HG02588 (cell line): ENCODE results near the gene CHIA.

ENCODE experiments used
- ATAC-seq: cut with Tn5 transposase; IDR thresholded peaks from one replicate; pipeline ENCODE4 v1.9.1; 2021; ENCODE audit warnings: mild to moderate bottlenecking, moderate library complexity; ENCODE audit not compliant: unreplicated experiment

Gene CHIA

GRCh38 chr1:111290630-111291029, at the start of gene CHIA:
Gene CHIA (plus strand): TSS chr1:111290851. CDS start chr1:111310468, 19,617 bp downstream.
- ATAC-seq = no peak

DNA sequence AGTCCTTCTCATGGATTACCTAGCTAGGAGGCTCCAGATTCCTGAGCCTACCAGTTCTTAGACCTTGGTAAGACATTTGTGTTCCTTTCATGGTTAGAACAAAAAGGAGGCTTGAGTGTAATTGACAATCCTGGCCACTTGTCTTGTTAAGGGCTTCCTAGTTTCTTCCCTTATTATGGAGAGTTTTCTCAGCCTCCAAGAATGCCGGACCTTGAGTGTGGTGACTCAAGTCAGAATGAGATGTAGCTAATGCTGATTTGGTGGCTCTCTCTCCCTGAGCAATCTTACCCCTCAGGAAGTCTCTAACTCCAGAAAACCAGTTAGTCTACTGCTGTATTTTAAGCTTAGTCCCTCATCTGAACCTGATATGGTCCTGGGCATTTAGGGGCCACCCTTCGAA, 48.9 kb upstream of the CHIA start:
- no peak for ATAC-seq

- ATAC-seq = no peak
Observed at GRCh38 chr1:111242805-111243523, 47.7 kb upstream of the CHIA start.

DNA sequence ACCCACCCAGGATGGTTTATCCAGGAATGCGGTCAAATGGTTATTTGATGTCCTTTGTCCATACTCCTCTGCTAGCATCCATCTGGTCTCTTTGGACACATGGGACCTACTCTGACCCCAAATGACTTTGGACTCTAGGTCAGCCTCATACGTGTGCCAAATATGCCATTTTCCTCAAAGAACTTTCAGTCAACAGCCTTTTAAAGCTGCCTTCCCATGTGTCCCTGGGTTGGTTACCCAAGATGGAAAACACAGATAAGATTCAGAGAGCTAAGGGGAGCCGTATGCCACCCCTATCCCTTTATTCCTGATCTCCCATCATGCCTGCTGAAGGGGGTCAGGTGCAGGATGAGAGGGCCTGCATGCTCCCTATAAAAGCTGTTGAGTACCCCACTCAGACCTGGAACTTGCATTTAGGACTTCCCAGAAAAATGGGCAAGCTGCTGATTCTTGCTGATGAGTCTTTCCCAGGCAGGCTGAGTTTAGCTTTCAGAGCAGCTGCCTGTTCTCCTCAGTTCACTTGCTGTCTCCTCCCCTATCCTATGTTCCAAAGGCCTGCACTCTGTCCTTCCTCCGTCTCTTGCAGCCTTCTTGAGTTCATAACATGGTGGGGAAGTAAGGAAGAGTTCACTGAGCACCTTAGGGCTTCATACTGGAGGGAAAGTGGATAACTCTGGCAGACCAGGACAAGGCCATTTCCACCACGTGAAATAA, 43.4 kb upstream of the CHIA start:
- ATAC-seq = no peak

DNA sequence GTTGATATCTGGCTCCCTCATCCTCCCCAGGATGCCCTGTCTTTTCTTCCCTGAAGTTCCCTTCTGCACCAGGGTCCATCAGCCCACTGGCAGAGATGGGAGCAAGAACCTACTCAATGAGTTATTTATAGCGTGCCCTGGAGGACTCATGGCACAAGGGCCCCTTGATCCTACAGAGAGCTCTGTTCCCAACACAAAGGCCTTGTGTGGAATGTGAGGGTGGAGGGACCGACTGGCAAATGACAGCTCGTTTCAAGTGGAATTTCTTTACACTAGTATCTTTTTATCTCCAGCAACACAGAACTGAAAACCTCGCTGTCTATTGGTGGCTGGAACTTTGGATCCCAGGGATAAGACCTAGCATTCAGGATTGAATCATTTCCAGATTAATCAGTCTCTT, 40.7 kb upstream of the CHIA start:
- no peak for ATAC-seq

GRCh38 chr1:111251570-111251969, 39.1 kb upstream of the CHIA start:
- ATAC-seq = no peak

DNA sequence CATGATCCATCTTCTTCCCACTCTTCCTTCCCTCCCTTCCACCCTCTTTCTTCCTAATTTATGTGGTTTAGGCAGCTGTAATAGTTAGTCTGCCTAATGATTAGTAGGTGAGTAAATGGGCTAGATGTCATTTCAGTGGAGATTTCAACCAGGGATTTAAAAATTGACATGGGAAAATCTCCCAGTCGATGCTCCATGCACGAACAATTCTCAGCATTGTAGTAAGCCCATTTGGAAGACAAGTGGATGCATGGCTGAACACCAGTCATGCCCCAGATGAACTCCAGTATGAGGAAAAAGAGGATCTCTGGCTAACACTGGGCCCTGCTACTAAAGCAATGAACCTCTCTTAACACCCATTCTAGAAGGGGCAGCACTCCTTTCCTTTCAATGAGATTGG, 37.9 kb upstream of the CHIA start:
- ATAC-seq = no peak

DNA sequence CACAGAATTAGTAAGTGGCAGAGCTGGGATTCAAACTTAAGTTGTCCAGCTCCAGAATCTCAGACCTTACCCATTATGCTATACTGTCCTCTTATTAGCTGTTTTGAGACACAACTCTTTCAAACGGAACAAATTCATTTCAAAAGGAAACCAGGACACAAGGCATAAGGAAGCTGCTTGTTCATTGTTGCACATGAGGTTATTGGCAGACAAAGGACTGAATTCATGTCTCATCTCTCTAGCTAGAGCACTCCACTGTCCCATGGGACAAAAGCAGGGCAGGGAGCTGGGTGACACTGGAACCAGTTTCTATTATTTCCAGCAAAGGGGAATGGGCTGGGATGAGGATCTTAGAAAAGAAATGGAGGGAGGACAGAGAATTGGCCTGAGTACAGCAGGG, 36.8 kb upstream of the CHIA start:
- no peak for ATAC-seq

GRCh38 chr1:111256988-111257658, 33.5 kb upstream of the CHIA start:
- no peak for ATAC-seq

DNA sequence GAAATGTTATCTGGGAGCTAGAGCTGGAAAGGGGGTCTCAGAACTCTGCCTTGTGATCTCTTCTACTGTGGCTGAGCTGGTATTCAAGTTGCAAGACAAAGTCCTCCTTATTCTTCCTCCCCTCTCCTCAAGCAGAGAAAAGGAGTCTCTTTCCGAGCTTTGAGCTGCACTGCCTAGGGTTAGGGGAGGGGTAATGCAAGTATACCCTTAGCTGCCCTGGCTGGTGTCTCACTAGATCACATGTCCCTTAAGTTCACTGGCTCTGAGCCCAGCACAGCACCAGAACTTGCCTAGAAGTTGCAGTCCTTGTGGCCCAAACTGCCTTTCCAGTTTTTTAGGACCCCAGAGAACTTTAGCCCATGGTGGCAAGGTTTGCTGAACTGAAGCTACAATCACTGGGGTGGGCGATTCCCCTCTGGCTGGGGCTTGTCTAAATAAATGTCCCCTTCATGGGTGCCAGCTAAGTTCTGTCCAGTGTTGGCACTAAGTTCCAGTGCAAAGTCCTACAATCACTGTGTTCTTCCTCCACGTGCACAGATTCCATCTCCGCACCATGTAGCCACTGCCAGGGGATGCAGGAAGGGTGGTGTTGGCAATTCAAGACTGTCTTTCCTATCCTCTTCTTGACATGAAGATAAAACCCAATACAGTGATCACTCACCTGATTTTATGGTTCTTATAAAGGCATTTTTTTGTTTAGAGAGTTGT, 22.7 kb upstream of the CHIA start:
- ATAC-seq = no peak

DNA sequence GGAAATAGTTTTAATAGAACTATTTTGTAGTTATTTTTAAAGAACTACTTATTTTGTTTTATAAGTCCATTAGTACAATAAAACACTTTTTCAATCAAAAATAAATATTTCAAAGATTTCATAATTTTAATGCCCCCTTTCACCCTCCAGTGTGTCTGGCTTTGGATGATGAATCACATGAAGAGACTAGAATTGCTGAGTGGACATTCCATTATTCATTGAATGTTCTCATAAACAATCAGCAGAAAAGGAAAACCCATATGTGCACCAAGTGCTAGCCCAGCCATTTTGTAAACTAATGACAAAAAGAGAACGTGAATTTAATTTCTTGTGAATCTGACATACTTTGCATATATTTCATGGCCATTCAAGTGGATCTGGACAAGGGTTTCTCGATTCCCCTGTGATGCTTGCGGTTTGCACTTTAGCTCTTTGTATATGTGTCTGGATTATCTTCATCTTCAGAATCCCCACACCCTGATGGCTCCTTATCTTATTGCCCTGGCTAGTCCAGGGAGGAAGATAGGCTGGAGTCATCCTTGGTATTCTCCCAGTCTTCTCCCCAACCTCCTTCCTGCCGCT, 20.7 kb upstream of the CHIA start:
- ATAC-seq = no peak

DNA sequence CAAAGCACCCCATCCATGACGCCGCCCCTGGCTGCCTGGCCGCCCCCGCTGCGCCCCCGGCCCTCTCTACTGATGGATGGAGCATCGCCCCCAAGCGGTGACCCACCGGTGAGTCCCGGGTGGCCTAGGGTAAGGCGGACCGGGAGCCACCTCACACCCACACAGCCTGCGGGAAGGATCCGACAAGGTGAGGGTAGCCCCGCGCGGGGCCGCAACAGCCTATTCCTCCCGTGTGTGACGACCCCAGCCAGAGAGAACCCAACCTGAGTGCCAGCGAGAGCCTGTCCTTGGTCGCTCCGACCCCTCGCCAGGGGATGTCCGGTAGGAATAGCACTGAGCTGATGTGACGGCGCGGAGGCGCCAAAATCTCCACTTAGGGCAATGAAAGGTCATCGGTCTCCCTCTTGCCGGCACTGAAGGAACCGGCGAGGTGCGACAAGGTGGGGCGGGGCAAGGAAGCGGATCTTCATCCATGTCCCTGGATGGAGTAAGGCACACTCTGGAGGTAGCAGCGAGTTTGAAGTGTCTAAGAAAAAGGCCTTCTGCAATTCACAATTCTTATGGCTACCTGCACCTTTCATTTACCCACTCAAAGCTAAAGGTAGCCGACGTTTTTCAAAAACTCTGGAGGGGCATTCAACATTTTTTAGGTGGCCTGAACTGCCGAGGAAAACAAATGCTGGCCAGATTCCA, 19.7 kb upstream of the CHIA start:
- no peak for ATAC-seq

DNA sequence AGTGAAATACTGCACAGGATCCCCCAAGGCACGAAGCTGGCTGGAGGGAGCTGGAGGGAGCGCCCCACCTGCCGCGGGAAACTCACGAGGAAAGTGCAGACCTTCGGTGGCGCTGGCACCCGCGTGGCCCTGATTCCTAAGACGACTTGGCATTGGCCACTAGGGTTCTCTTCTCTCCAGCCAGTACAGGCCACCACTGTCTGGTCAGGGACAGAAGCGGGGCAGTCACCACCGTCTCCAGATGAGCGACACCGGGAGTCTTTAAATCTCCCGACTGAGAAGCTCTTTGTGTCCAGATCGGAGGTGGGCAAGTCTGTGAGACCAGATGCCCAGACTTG, 19.2 kb upstream of the CHIA start:
- no peak for ATAC-seq

- ATAC-seq = no peak
Observed at GRCh38 chr1:111272081-111272480, 18.6 kb upstream of the CHIA start.

DNA sequence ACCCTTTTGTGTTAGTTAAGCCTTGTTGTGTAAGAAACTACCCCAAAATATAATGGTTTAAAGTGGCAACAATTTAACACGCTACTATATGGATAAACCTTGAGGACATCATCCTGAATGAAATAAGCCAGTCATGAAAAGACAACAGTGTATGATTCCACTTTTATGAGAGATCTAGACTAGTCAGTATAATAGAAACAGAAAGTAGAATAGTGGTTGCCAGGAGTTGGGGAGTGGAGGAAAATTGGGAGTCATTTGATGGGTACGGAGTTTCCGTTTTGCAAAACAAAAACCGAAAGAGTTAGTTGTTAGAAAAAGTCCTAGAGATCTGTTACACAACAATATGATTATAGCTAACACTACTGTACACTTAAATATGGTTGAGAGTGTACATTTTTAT, 16.0 kb upstream of the CHIA start:
- no peak for ATAC-seq

DNA sequence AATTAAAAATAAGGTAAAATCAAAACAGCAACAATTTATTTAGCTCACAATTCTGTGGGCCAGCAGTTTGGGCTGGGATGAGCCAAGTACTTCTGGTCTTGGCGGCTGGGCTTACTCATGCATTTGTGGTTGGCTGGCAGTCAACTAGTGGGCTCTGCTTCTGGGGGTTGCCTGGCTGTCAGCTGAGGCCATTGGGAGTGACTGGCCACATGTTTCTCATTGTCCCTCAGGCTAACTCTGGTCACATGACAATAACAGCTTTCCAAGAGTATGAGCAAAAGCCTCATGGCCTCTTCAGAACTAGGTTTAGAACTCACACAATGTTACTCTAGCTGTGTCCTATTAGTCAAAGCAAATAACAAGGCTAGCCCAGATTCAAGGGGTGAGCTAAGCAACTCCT, 15.6 kb upstream of the CHIA start:
- no peak for ATAC-seq

DNA sequence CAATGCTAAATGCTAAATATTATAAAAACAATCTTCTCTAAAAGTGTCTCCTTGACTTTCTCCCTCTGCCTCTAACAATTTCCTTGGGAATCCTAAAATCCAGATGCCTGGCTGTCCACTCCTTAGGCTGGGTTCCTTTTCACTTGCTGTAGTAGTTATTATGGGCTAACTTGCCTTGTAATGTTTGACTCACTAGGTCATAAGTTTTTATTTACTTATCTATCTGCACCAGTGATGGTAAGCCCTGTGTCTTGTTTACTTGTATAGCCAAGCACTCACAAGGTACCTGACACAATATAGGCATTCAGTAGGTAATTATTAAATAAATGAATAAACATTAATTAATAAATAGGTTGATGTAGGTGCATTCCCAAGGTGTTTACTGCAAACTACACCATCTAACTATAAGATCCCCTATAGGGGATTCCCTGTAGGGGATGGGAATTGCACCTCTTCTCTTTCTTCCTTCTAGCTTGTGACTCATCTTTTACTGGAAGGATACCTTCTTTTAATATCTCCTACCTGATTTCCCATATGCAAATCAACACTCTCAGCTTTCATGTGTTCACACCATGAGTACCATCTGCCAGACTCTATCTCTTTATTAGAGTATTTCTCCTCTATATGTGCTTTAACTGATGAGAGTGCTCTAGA, 14.7 kb upstream of the CHIA start:
- ATAC-seq = no peak

GRCh38 chr1:111279144-111279543, 11.5 kb upstream of the CHIA start:
- no peak for ATAC-seq

DNA sequence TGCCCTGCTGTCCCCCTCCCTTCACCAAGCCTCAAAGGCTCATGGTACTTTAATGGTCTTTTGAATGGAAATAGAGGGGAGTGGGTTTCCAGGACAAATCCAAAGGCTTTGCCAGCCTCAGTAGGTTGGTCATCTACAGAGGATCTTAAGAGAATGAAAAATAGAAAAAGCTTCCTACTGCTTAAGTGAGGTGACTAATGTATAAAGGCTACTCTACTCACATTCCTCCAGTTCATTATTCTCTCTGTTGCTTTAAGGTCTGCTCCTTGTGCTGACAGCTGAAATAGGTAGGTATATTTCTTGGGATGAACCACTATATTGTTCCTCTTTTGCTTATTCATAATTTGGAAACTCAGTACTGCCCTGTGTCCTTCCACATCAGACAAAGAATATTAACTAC, 10.4 kb upstream of the CHIA start:
- ATAC-seq = no peak

DNA sequence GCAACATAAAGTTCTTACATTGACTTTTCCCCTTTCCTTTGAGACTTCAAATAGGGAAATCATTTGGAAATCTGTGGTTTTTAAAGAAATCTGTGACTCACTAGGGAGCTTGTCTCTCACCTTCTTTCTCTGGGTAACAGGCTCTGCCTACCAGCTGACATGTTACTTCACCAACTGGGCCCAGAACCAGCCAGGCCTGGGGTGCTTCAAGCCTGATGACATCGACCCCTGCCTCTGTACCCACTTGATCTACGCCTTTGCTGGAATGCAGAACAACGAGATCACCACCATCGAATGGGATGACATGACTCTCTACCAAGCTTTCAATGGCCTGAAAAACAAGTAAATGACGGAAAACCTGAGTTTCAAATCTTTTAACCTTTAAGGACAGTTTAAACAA, 9.2 kb upstream of the CHIA start:
- no peak for ATAC-seq
